ENCODE measurements around the gene ADRA2C.

Gene ADRA2C

DNA sequence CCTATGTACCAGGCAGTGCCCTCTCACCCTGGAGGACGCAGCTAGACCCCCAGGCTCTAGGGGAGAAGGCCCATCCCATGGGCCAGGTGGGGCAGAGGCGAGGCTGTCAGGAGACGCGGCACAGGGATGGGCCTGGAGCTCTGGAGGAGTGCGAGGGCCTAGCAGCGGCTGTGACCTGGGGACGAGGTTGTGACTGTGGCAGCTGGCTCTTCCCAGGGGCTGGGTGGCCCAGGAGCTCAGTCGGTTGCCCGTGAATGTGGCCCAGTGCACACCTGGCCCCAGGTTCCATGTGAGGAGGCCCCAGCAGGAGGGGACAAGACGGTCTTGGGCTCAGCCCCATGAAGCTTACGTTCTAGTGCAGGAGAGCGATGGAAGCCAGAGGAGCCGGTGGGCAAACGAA lies 31.0 kb upstream of the ADRA2C start:
- H3K4me3 ChIP-seq (ENCODE audit: low read length): no peak overlapping the region
- no peak for TF ChIP-seq CTCF (conservative IDR thresholded peaks at IDR 0.05; ENCODE audit: low read depth, low read length)
- DNase-seq (ENCODE audit: low read depth): no peak

DNA sequence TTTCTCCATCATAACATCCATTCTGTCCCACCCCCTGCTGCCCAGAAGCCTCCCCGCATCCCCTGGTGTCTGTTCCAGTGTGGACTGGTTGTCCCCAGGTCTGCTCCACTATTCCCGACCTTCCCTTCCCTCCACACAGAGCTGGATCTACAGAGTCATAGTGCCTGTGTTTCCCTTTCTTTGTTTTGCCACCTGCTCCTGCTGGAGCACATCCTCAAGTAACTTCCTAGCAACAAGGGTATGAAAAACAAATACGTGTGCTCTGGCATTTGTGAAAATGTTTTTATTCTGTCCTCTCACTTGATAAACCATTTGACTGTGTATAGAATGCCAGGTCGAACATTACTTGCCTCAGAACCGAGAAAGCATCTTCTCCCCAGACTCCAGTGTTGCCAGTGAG lies 29.9 kb upstream of the ADRA2C start:
- TF ChIP-seq CTCF (conservative IDR thresholded peaks at IDR 0.05; ENCODE audit: low read depth, low read length): no peak
- no peak for DNase-seq (ENCODE audit: low read depth)
- no peak overlapping the region for H3K4me3 ChIP-seq (ENCODE audit: low read length)

DNA sequence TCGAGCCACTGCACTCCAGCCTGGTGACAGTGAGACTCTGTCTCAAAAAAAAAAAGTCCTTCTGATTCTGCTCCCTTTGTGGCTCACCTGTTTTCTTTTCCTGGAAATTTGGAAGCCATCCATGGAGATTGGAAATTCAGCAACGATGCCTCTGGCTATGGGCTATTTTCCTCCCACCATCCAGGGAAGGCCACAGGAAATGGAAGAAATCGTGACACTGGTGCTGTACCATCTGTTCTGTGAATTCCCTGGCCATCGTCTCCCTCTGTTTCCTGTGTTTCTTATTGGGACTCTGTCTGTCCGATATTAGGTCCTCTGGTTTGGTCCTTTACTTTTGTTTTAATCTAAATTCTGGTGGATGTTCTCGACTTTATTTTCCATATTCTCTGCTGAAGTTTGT lies 29.4 kb upstream of the ADRA2C start:
- no peak for TF ChIP-seq CTCF (conservative IDR thresholded peaks at IDR 0.05; ENCODE audit: low read depth, low read length)
- DNase-seq (ENCODE audit: low read depth): no peak
- no peak overlapping the region for H3K4me3 ChIP-seq (ENCODE audit: low read length)

DNA sequence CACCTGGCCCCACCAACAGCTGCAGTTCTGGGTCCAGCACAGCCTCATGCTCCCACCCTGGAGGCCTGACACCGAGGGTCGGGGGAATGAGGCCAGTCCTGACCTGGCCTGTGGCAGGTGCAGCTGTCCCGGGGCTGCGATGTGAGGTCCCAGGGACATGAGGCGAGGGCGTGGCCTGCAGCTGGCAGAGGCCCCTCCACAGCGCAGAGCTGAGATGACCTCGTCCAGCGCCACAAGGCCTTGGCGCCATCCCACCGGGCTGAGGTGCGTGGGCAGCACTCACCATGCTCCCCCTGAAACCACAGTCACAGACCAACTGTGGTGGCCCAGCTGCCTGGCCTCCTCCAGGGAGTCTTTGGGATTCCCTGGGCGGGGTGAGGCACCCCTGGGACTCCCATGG lies 26.6 kb upstream of the ADRA2C start:
- no peak for TF ChIP-seq CTCF (conservative IDR thresholded peaks at IDR 0.05; ENCODE audit: low read depth, low read length)
- DNase-seq (ENCODE audit: low read depth): no peak
- no peak overlapping the region for H3K4me3 ChIP-seq (ENCODE audit: low read length)

GRCh38 chr4:3740256-3740655 lies 25.9 kb upstream of the ADRA2C start:
- DNase-seq (ENCODE audit: low read depth): no peak
- no peak overlapping the region for H3K4me3 ChIP-seq (ENCODE audit: low read length)
- TF ChIP-seq CTCF (conservative IDR thresholded peaks at IDR 0.05; ENCODE audit: low read depth, low read length): no peak

- TF ChIP-seq CTCF (conservative IDR thresholded peaks at IDR 0.05; ENCODE audit: low read depth, low read length): no peak
- no peak for DNase-seq (ENCODE audit: low read depth)
- no peak overlapping the region for H3K4me3 ChIP-seq (ENCODE audit: low read length)
These were observed 24.8 kb upstream of the ADRA2C start for GRCh38 chr4:3741217-3742011.

DNA sequence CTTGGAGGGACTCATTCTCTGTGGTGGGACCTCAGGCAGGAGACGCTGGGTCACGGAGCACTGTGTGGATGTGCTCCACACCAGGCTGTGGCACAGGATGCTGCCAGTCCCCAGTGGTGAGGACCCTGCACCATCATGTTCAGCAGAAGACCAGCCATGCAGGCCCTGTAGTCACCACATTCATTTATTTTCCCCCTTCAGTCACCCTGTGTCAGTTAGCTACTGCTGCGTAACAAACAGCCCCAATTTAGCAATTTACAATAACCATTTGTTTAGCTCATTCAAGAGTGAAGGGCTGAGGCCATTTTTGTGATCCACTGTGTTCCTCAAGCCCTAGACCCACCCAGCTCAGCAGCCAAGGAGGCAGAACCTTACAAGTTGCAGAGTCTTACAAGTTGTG lies 23.6 kb upstream of the ADRA2C start:
- no peak for TF ChIP-seq CTCF (conservative IDR thresholded peaks at IDR 0.05; ENCODE audit: low read depth, low read length)
- no peak overlapping the region for H3K4me3 ChIP-seq (ENCODE audit: low read length)
- no peak for DNase-seq (ENCODE audit: low read depth)

All from retinal pigment epithelial cell (primary cell).